Stimulated activated CD4-positive, alpha-beta T cell treated with anti-CD3 and anti-CD28 coated beads, Interleukin-12 subunit alpha, Interleukin-12 subunit beta, amount 100 ng/mL, for 24 hours (primary cell): ENCODE results near the gene PDPK1.
"Not testable (repeated sequence)": the region's sequence is repeated elsewhere in the genome, so short reads cannot be mapped to it uniquely, and the experiment has no call there.

Source experiments
- DNase-seq, 2 experiments: peaks; one replicate each; pipeline ENCODE4 v3.0.0-alpha.2; 2020; ENCODE audit warnings: low read depth in 2 of 2

The PDPK1 gene

DNA sequence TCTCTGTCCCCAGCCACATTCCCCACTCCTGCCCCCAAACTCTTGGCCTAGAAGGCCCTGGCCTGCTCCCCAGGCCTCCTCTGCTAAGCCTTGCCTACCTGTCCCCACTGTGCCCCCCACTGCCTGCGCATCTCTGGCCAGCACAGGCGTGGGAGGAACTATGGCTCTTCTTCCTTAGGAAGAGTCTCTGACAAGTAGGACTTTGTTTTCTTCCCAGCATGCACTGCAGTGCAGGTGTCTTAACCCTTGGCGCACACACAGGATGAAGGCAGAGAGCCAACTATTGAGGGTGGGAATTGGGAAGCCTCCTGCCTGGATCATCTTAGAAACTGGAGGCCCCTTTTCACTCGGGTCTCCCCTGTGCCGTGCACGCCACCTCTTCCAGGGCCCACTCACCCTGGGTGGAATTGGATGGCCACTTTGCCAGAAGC, 14.0 kb upstream of the PDPK1 start:
- DNase-seq: no peak

- no peak for DNase-seq
Observed at GRCh38 chr16:2524339-2524938, 13.4 kb upstream of the PDPK1 start.

DNA sequence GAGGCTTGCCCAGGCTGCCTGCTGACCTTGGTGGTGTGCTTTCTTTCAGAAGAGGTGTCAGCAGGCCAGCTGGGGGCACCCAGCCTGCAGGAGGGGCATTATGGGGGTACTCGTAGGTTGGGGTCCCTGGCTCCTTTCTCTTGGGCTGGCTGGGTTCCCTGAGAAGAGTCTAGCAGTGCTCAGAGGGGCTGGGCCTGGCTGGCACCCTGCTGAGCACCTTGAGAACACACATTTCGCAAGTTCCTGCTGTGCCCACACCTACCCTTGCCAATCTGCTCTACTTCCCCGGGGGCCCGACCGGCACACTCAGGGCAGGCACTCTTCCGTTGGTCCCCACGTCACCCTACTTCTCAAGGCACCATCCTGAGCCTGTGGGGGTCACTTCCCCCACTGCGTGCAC, 11.7 kb upstream of the PDPK1 start:
- DNase-seq: no peak

GRCh38 chr16:2527071-2527783, 10.6 kb upstream of the PDPK1 start:
- DNase-seq: no peak

DNA sequence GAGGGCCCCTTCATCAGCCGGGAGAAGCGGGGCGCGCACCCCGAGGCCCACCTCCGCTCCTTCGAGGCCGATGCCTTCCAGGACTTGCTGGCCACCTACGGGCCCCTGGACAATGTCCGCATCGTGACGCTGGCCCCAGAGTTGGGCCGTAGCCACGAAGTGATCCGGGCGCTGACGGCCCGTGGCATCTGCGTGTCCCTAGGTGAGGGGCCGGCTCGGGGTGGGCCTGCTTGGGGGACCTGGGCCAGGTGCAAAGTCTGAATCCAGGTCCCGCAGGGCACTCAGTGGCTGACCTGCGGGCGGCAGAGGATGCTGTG, 10.1 kb upstream of the PDPK1 start:
- no peak for DNase-seq

- no peak for DNase-seq
Observed at GRCh38 chr16:2528161-2529060, 9.4 kb upstream of the PDPK1 start.

DNA sequence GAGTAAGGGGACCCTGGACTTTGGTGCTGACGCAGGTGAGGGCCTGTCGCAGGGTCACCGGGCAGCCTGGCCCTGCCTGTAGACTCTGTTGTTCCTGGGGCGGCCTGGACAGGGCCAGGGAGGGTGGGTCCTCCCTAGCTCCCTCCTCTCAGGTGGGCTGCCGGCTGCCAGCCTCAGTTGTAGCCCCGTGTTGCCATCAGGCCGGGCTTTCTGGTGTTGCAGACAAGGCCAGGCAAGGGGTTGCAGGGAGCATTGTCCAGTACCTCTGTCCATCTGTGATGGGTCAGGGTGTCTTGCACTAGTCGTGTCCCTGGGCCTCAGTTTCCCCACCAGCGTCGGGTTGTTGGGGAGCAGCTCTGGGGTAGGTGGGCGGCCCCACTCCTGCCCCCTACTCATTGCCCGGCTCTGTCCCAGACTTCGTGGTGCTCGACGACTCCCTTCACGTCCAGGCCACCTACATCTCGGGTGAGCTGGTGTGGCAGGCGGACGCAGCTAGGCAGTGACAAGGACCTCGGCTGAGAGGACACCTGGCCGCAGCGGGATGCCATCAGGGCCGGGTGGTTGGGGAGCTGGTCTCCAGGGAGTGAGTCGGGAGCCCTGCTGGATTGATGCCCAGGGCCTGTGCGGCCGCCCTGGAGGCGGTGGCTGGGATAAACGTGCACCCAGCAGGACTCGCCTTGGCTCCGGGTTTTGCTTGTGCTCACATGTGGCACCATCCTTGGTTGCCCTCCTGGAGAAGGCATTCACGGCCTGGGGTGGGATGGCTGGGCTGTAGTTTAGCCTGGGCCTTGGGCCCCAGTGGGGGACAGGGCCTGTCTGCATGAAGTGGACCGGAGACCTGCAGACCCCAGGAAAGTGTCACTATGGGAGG, 8.5 kb upstream of the PDPK1 start:
- DNase-seq: no peak

DNA sequence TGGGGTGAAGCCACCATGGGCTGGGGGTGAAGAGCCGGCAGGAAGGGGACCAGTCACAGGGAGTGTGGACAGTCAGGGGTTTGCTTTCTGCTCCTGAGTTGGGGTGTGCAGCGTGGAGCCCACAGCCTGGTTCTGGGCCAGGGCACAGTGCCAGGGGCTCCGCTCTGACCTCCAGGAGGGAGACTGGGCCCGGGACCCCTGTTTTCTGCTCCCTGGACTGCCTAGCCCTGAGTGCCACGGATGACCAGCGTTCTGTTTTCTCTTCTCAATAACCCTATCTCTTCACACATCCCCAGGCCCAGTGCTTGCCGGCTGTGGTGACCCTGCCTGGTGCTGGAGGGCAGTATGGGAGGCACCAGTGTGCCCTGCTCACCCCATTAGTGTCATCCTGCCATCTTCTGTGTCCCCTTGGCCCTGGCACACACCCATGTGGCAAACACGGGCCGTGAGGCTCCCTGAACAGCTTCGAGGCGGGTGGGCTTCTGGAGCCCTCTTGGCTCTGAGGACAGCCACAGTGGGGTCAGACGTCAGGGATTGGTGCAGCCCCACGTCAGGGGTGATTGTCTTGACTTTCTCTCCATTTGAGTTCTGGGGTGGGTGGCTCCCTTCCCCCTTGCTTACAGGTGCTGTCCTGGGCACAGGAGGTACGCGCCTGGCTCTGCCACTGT, 7.7 kb upstream of the PDPK1 start:
- DNase-seq: no peak

GRCh38 chr16:2530629-2531318, 7.0 kb upstream of the PDPK1 start:
- DNase-seq: no peak

DNA sequence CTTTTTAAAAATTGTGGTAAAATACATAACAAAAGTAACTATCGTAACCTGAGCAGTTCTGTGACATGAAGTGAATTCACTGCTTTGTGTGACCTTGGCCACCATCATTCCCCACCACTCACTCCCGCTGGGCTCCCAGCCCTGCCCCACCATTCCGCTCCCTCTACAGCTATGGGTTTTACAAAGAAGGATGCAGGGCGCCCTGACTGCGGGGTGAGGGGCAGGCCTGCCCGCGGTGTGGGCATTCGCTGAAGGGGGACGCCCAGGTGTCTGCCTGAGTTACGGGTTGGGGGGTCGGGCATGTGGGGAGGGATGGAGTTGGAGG, 6.5 kb upstream of the PDPK1 start, which contains the start of gene CEMP1:
Gene CEMP1 (minus strand): TSS at position 38 of the 325 bp plus-strand sequence. CDS start 335 bp downstream, outside the sequence.
- DNase-seq: no peak

GRCh38 chr16:2531696-2532493, 5.9 kb upstream of the PDPK1 start:
- peak; percentile 93 to 98 for DNase-seq

DNA sequence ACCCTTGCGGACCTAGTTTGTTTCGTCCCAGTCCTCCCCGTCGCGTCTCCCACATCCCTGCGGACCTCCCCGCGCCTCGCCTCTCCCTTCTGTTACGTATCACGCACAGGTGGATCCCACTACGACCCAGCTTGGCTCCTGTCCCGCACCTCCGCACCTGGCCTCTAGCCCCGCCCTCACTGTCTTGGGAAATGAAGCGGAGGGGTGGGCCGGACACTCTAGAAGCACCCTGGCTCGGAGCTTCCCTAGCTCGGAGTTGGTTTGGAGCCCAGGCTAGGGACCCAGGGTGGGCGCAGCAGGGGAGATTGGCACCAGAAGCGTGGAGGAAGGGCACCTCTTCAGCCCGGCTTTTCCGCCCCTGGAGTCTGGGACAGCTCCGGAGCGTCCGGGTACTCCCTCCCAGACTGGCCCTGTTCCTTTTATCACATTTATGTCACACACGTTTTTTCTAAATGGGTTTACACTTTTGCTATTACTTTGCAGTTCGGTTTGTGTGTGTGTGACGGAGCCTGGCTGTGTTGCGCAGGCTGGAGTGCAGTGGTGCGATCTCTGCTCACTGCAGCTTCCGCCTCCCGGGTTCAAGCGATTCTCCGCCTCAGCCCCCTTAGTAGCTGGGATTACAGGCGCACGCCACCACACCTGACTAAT, 5.2 kb upstream of the PDPK1 start:
- peak in 1 of 2 experiments; percentile 49 for DNase-seq

GRCh38 chr16:2533142-2533755, 4.6 kb upstream of the PDPK1 start:
- not testable (repeated sequence) for DNase-seq

DNA sequence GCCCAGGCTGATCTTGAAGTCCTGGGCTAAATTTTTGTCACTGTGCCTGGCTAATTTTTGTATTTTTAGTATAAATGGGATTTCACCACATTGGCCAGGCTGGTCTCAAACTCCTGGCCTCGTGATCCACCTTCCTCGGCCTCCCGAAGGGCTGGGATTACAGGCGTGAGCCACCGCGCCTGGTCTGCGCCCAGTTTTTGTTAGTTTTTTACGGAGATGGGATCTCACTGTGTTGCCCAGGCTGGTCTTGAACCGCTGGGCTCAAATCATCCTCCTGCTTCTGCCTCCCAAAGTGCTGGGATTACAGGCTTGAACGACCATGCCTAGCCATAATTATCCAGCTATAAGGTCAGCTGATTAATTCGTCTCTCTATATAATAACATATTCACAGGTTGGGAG, 3.9 kb upstream of the PDPK1 start:
- no peak for DNase-seq

GRCh38 chr16:2534335-2534734, 3.5 kb upstream of the PDPK1 start:
- DNase-seq: not testable (repeated sequence)

- DNase-seq: no peak
Observed at GRCh38 chr16:2535625-2536013, 2.2 kb upstream of the PDPK1 start.

- not testable (repeated sequence) for DNase-seq
Observed at GRCh38 chr16:2539192-2539844, 1.5 kb downstream of the PDPK1 start.

GRCh38 chr16:2539845-2540458, 2.1 kb downstream of the PDPK1 start:
- not testable (repeated sequence) for DNase-seq
